ENCODE data around the gene C12orf43. TPM values are rescaled to one million over a fixed set of nuclear protein-coding genes. Genes with fewer than 3 reads are reported as not detected.

The C12orf43 gene
- polyA plus RNA-seq, 1 donor (not counting 4 experiments of a cell fraction or from before 2014, with no cell fraction given) = 12.8 TPM

DNA sequence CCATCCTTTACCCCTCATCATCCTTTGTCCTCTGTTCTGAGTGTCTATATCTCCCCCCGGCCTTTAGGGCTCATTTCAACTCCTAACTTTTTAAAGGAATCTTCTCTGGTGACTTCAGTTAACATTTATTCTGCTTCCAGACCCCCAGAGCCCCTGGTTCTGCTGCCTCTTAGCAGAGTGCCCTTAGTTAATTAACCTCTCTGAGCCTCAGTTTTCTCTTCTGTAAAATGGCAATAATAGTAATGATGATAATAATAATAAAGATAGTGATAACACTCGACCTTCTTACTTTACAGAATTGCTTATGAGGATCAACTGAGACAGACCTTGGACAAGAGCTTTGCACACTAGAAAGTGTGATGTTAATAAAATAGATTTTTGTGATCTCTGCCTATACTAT lies 6.4 kb upstream of the C12orf43 start:
- no peaks in the 10 kb centered on the region for H3K9me3 ChIP-seq (ENCODE audit: control insufficient read depth, low read depth, low read length)
- DNase-seq (ENCODE audit: low read depth, low spot score) (no peak), FAIRE-seq (no peak)
- H2AFZ ChIP-seq (ENCODE audit: control insufficient read depth, low read length) = no peak overlapping the region
- H4K20me1 ChIP-seq (ENCODE audit: control insufficient read depth, extremely low read depth, insufficient read depth, low read length) = no peaks in the 10 kb centered on the region
- dilution Hi-C loops (cut with MboI; ENCODE audit: extremely low pct_ligation_motif_present, low sequenced_read_pairs) = no loop called here
- H3K4me1 ChIP-seq (ENCODE audit: control insufficient read depth, extremely low read depth, insufficient read depth, low read length) = no peaks in the 10 kb centered on the region
- H3K79me2 ChIP-seq (ENCODE audit: control insufficient read depth, insufficient read depth, low read length) = no peaks in the 10 kb centered on the region
- no peak overlapping the region for H3K4me2 ChIP-seq (ENCODE audit: control insufficient read depth, extremely low read depth, insufficient read depth, low read depth, low read length)
- no peaks in the 10 kb centered on the region for H3K9me1 ChIP-seq (ENCODE audit: control insufficient read depth, extremely low read depth, insufficient read depth, low read length)
- no peak overlapping the region for H3K4me3 ChIP-seq (ENCODE audit: control insufficient read depth in 2 of 3, extremely low read depth in 1 of 3, insufficient read depth in 2 of 3, low read depth in 1 of 3, low read length in 3 of 3)
- TF ChIP-seq EZH2 (IDR thresholded peaks at IDR 0.05; ENCODE audit: low read length) = no peak
- TF ChIP-seq, protein P1, sequence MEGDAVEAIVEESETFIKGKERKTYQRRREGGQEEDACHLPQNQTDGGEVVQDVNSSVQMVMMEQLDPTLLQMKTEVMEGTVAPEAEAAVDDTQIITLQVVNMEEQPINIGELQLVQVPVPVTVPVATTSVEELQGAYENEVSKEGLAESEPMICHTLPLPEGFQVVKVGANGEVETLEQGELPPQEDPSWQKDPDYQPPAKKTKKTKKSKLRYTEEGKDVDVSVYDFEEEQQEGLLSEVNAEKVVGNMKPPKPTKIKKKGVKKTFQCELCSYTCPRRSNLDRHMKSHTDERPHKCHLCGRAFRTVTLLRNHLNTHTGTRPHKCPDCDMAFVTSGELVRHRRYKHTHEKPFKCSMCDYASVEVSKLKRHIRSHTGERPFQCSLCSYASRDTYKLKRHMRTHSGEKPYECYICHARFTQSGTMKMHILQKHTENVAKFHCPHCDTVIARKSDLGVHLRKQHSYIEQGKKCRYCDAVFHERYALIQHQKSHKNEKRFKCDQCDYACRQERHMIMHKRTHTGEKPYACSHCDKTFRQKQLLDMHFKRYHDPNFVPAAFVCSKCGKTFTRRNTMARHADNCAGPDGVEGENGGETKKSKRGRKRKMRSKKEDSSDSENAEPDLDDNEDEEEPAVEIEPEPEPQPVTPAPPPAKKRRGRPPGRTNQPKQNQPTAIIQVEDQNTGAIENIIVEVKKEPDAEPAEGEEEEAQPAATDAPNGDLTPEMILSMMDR (optimal IDR thresholded peaks at IDR 0.05 in 1 of 3, IDR thresholded peaks at IDR 0.05 in 1 of 3, conservative IDR thresholded peaks at IDR 0.05 in 1 of 3; ENCODE audit: extremely low read depth in 1 of 3, insufficient read depth in 2 of 3, low read length in 3 of 3) = no peak
- no peak overlapping the region for H3K27ac ChIP-seq (ENCODE audit: control insufficient read depth, insufficient read depth, low read length)
- H3K36me3 ChIP-seq (ENCODE audit: control insufficient read depth in 2 of 2, extremely low read depth in 1 of 2, insufficient read depth in 2 of 2, low read length in 2 of 2) = no peaks in the 10 kb centered on the region
- H3K27me3 ChIP-seq (ENCODE audit: control insufficient read depth, extremely low read depth, insufficient read depth, low read length) = no peaks in the 10 kb centered on the region
- no peak overlapping the region for H3K9ac ChIP-seq (ENCODE audit: control insufficient read depth, extremely low read depth, insufficient read depth, low read length)

DNA sequence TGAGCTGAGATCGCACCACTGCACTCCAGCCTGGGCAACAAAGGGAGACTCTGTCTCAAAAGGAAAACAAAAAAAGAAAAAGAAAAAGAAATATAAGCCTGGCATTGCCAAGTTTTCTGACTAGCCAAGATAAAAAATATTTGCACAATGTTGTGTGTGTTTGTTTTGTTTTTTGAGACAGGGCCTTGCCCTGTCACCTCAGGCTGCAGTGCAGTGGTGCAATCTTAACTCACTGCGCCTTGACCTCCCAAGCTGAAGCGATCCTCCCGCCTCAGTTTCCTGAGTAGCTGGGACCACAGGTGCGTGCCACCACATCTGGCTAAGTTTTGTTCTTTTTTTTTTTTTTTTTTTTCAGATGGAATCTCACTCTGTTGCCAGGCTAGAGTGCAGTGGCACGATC lies 5.5 kb upstream of the C12orf43 start:
- H3K4me1 ChIP-seq (ENCODE audit: control insufficient read depth, extremely low read depth, insufficient read depth, low read length) = no peaks in the 10 kb centered on the region
- no peak overlapping the region for H3K4me3 ChIP-seq (ENCODE audit: control insufficient read depth in 2 of 3, extremely low read depth in 1 of 3, insufficient read depth in 2 of 3, low read depth in 1 of 3, low read length in 3 of 3)
- dilution Hi-C loops (cut with MboI; ENCODE audit: extremely low pct_ligation_motif_present, low sequenced_read_pairs) = no loop called here
- TF ChIP-seq, protein P1 (optimal IDR thresholded peaks at IDR 0.05 in 1 of 3, IDR thresholded peaks at IDR 0.05 in 1 of 3, conservative IDR thresholded peaks at IDR 0.05 in 1 of 3; ENCODE audit: extremely low read depth in 1 of 3, insufficient read depth in 2 of 3, low read length in 3 of 3) = no peak
- no peak for TF ChIP-seq EZH2 (IDR thresholded peaks at IDR 0.05; ENCODE audit: low read length)
- H3K9me3 ChIP-seq (ENCODE audit: control insufficient read depth, low read depth, low read length) = no peaks in the 10 kb centered on the region
- H3K9me1 ChIP-seq (ENCODE audit: control insufficient read depth, extremely low read depth, insufficient read depth, low read length) = no peaks in the 10 kb centered on the region
- H3K9ac ChIP-seq (ENCODE audit: control insufficient read depth, extremely low read depth, insufficient read depth, low read length) = no peak overlapping the region
- H3K27ac ChIP-seq (ENCODE audit: control insufficient read depth, insufficient read depth, low read length) = no peak overlapping the region
- H2AFZ ChIP-seq (ENCODE audit: control insufficient read depth, low read length) = no peak overlapping the region
- no peaks in the 10 kb centered on the region for H3K36me3 ChIP-seq (ENCODE audit: control insufficient read depth in 2 of 2, extremely low read depth in 1 of 2, insufficient read depth in 2 of 2, low read length in 2 of 2)
- no peaks in the 10 kb centered on the region for H3K79me2 ChIP-seq (ENCODE audit: control insufficient read depth, insufficient read depth, low read length)
- no peak for FAIRE-seq
- DNase-seq (ENCODE audit: low read depth, low spot score) = no peak
- H3K27me3 ChIP-seq (ENCODE audit: control insufficient read depth, extremely low read depth, insufficient read depth, low read length) = no peaks in the 10 kb centered on the region
- H3K4me2 ChIP-seq (ENCODE audit: control insufficient read depth, extremely low read depth, insufficient read depth, low read depth, low read length) = no peak overlapping the region
- H4K20me1 ChIP-seq (ENCODE audit: control insufficient read depth, extremely low read depth, insufficient read depth, low read length) = no peaks in the 10 kb centered on the region
